Right lobe of liver (tissue), 4 donors: ENCODE data around the gene TRIM3.

Experiments
- CTCF ChIP-seq, 4 donors: fragments of 200-600 bp in 3 of 4; fragments of 450-650 bp in 1 of 4; IDR thresholded peaks; one replicate each; pipeline versions ENCODE4 v1.5.1 to v1.8.0; 2016 to 2022; ENCODE audit warnings: antibody characterized with exemption in 4 of 4, mild to moderate bottlenecking in 2 of 4
- POLR2A ChIP-seq: fragments of 450-650 bp; IDR thresholded peaks from one replicate; pipeline ENCODE4 v1.6.1; 2017; ENCODE audit warnings: antibody characterized with exemption, mild to moderate bottlenecking
- donor health status: DM: no; HTN: no; CAD: no.
- donor health status: DM: no; HTN: no; CAD: no.
- donor health status: DM: no; HTN: yes; CAD: no.

DNA sequence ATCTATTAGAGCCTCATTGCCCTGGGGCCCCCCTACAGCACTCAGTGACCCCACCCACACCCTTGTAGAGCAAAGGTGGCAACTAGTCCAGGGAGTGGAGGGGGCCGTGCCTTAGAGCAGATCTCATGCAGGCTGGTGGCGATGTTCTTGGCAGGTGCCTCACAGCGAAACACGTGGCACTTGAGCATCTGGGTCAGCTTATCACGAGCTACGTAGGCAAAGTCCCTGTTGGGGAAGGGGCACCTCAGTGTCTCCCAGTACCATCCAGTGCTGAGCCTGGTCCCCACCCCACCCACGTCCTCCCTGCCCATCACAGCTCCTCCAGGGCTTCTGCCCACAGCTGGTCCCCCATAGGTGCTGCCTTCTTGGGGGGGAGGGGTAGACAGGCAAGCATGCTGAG is 72.3 kb downstream of the TRIM3 start:
- no peak for TF ChIP-seq CTCF (IDR thresholded peaks at IDR 0.05)
- no peak for TF ChIP-seq POLR2A
